Esophagus squamous epithelium (tissue), 5 donors: ENCODE data around the gene SERPINA4. TPM values are rescaled to one million over a fixed set of nuclear protein-coding genes. Genes with fewer than 3 reads are reported as not detected.

ENCODE experiments used
- DNase-seq: peaks from one replicate; lab custom pipeline; 2025; lab: John Stamatoyannopoulos, UW
- H3K27ac ChIP-seq, 4 donors: fragments of 200-600 bp; sonication (generic); one replicate each; pipeline ENCODE4 v1.5.1; 2016 to 2019; ENCODE audit warnings: mild to moderate bottlenecking in 1 of 4
- H3K27me3 ChIP-seq, 4 donors: fragments of 200-600 bp; sonication (generic); 1 replicate in 3 of 4; 2 replicates in 1 of 4; pipeline versions ENCODE4 v1.5.1 to v1.6.0; 2017 to 2021; ENCODE audit warnings: antibody characterized with exemption in 1 of 4
- H3K36me3 ChIP-seq, 3 donors: fragments of 200-600 bp; sonication (generic); one replicate each; pipeline ENCODE4 v1.5.1; 2016 to 2019
- H3K4me1 ChIP-seq, 3 donors: fragments of 200-600 bp; sonication (generic); one replicate each; pipeline ENCODE4 v1.5.1; 2017 to 2019
- H3K4me3 ChIP-seq, 4 donors: fragments of 200-600 bp; sonication (generic); 1 replicate in 3 of 4; 2 replicates in 1 of 4; pipeline ENCODE4 v1.5.1; 2016 to 2019; ENCODE audit warnings: mild to moderate bottlenecking in 2 of 4, moderate library complexity in 1 of 4
- H3K9me3 ChIP-seq, 3 donors: fragments of 200-600 bp; sonication (generic); one replicate each; pipeline ENCODE4 v1.5.1; 2016 to 2019
- CTCF ChIP-seq, 6 experiments: fragments of 450-650 bp in 4 of 6; fragments of 200-600 bp in 2 of 6; sonication (generic) in 2 of 6; IDR thresholded peaks; one replicate each; pipeline ENCODE4 v1.5.1; 2016 to 2019; ENCODE audit warnings: antibody characterized with exemption in 6 of 6, mild to moderate bottlenecking in 4 of 6, moderate library complexity in 4 of 6
- POLR2A ChIP-seq, 4 donors: fragments of 450-650 bp; IDR thresholded peaks; one replicate each; pipeline ENCODE4 v1.6.1; 2017; ENCODE audit warnings: antibody characterized with exemption in 4 of 4, mild to moderate bottlenecking in 4 of 4, moderate library complexity in 3 of 4
- WGBS, 2 donors: methylation state at CpG; one replicate each; pipeline ENCODE4 v1.1.5; 2018; 5-methylcytosine and 5-hydroxymethylcytosine counted together
- intact Hi-C: fragments of 100-400 bp; cut with DNase I; formaldehyde crosslinking; loops from one replicate; pipeline ENCODE4 v1.15.0; 2022
- total RNA-seq, 4 donors: library from RNA; depleted of rRNA; stranded (reverse); fragments of >200 nt; gene quantifications; one replicate each; pipeline ENCODE4 v1.1.0, GENCODE V29; 2016
- donor health status: DM: yes; HTN: yes; CAD: no.

Gene SERPINA4
- total RNA-seq, 4 donors from 2014 or later, result not detected

DNA sequence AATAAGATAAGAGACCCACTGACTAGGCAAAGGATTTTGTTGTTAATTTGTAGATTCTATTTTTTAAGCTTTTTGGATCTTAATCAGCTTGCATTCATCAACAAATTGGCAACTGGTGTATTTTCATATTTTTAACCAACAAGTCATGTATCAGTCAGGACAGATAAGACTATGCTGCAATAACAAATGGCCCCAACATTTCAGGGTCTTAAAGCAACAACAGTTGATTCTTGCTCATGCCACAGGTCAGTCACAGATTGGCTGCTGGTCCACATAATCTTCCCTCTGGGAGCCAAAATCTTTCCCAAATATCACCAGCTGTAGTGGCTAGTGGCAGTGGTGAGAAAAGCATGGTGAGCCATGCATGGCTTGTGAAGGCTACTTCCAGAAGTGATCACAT, 30.1 kb upstream of the SERPINA4 start:
- no peak for DNase-seq
- no peaks in the 10 kb centered on the region for H3K4me1 ChIP-seq
- no peak for TF ChIP-seq POLR2A (IDR thresholded peaks at IDR 0.05)
- TF ChIP-seq CTCF (IDR thresholded peaks at IDR 0.05), result no peak
- H3K36me3 ChIP-seq, result no peaks in the 10 kb centered on the region
- intact Hi-C loops, result no loop called here
- H3K9me3 ChIP-seq, result no peaks in the 10 kb centered on the region
- H3K27me3 ChIP-seq, result peaks cover 0 to 33% (median 0%) of the 10 kb centered on the region in 4 donors
- no peak overlapping the region for H3K4me3 ChIP-seq
- H3K27ac ChIP-seq, result no peak overlapping the region

GRCh38 chr14:94532447-94532846, 28.8 kb upstream of the SERPINA4 start:
- no peak overlapping the region for H3K4me3 ChIP-seq
- WGBS, 2 donors, result 26 to 53% methylated on average over 2 of the region's 2 CpGs
- no peaks in the 10 kb centered on the region for H3K4me1 ChIP-seq
- peaks cover 0 to 42% (median 0%) of the 10 kb centered on the region in 4 donors for H3K27me3 ChIP-seq
- intact Hi-C loops, result no loop called here
- no peak overlapping the region for H3K27ac ChIP-seq
- TF ChIP-seq CTCF (IDR thresholded peaks at IDR 0.05) (no peak), POLR2A (IDR thresholded peaks at IDR 0.05) (no peak)
- no peak for DNase-seq
- no peaks in the 10 kb centered on the region for H3K36me3 ChIP-seq
- no peaks in the 10 kb centered on the region for H3K9me3 ChIP-seq

GRCh38 chr14:94535506-94535905, 25.7 kb upstream of the SERPINA4 start:
- Histone ChIP-seq H3K4me1 (no peaks in the 10 kb centered on the region), H3K27ac (no peak overlapping the region), H3K9me3 (no peaks in the 10 kb centered on the region), H3K27me3 (peaks cover 0 to 47% (median 0%) of the 10 kb centered on the region in 4 donors), H3K36me3 (no peaks in the 10 kb centered on the region), H3K4me3 (no peak overlapping the region)
- 22 to 85% methylated on average over 1 to 3 of the region's 3 CpGs for WGBS, 2 donors
- no peak for TF ChIP-seq POLR2A (IDR thresholded peaks at IDR 0.05)
- intact Hi-C loops, result no loop called here
- DNase-seq, result no peak

DNA sequence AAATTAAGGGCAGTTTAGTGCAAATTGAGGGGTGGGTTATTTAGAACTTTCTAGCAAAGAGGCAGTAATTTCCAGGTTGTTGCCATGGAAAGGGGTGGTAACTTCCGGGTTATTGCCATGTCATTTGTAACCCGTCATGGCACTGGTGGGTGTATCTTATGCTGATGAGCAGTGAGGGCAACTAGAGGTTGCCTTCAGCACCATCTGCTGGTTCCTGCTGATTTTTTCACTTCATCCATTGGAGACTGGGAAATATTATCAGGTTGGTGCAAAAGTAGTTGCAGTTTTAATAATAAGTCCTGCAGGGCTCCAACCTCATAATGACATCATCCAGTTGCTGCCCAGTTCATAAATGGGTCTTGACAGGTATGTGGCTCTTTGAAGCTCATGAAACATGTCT, 24.4 kb upstream of the SERPINA4 start:
- TF ChIP-seq POLR2A (IDR thresholded peaks at IDR 0.05), result no peak
- peak in 1 of 6 experiments; percentile 23 for TF ChIP-seq CTCF (IDR thresholded peaks at IDR 0.05)
- no peak for DNase-seq
- H3K36me3 ChIP-seq, result no peaks in the 10 kb centered on the region
- H3K4me1 ChIP-seq, result peaks cover 0 to 3% (median 0%) of the 10 kb centered on the region in 3 donors
- no peak overlapping the region for H3K4me3 ChIP-seq
- peaks cover 0 to 43% (median 0%) of the 10 kb centered on the region in 4 donors for H3K27me3 ChIP-seq
- H3K27ac ChIP-seq, result no peak overlapping the region
- no peaks in the 10 kb centered on the region for H3K9me3 ChIP-seq
- 61 to 65% methylated on average over 2 of the region's 2 CpGs for WGBS, 2 donors
- intact Hi-C loops, result no loop called here

DNA sequence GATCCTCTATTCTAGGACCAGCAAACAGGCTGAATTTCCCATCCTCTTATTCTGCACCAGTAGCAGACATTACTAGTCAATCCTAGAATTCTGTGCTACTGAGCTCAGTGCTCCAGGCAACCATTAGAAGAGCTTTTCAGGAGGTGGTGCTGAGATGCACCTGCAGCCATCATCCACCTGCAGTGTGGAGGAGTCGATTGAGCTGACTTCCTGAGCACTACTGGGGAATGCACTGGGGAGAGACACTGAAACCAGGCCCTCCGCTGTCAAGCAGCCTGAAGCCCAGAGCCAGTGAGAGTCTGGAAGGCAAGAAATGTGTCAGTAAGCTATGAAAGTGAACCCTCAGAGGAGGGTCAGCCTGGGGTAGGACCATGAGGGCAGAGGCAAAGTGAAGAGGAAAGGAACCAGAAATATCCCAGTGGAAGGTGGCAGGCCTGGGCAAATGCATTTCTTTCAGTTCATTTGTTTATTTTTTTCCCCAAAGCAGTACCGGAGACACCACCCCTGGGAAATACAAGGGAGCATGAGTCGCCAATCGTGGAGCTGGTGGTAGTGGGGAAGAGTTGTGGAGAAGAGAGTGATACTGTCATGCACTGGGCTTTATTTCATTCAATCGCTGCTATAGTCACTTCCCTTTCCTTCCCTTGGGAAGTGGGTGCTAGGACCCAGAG, 23.0 kb upstream of the SERPINA4 start:
- H3K36me3 ChIP-seq, result no peaks in the 10 kb centered on the region
- peaks cover 0 to 17% (median 6%) of the 10 kb centered on the region in 3 donors for H3K4me1 ChIP-seq
- WGBS, 2 donors, result 76 to 81% methylated on average over 5 to 6 of the region's 6 CpGs
- no peaks in the 10 kb centered on the region for H3K9me3 ChIP-seq
- no peak for DNase-seq
- H3K27me3 ChIP-seq, result peaks cover 0 to 45% (median 0%) of the 10 kb centered on the region in 4 donors
- TF ChIP-seq CTCF (IDR thresholded peaks at IDR 0.05) (no peak), POLR2A (IDR thresholded peaks at IDR 0.05) (no peak)
- no peak overlapping the region for H3K4me3 ChIP-seq
- intact Hi-C loops, result no loop called here
- no peak overlapping the region for H3K27ac ChIP-seq
